HG02884 (cell line): ENCODE measurements around the gene LGSN.
"Not testable (repeated sequence)": the region's sequence is repeated elsewhere in the genome, so short reads cannot be mapped to it uniquely, and the experiment has no call there.

Source experiments
- ATAC-seq: cut with Tn5 transposase; IDR thresholded peaks from one replicate; pipeline ENCODE4 v1.9.1; 2021; ENCODE audit warnings: mild to moderate bottlenecking, moderate library complexity; ENCODE audit not compliant: unreplicated experiment

Gene LGSN

GRCh38 chr6:63307581-63308246, 12.1 kb downstream of the LGSN start:
- ATAC-seq: peak; percentile 90

- ATAC-seq: no peak
Observed at GRCh38 chr6:63306420-63306819, 13.4 kb downstream of the LGSN start.

- ATAC-seq: no peak
Observed at GRCh38 chr6:63305277-63305676, 14.5 kb downstream of the LGSN start.

DNA sequence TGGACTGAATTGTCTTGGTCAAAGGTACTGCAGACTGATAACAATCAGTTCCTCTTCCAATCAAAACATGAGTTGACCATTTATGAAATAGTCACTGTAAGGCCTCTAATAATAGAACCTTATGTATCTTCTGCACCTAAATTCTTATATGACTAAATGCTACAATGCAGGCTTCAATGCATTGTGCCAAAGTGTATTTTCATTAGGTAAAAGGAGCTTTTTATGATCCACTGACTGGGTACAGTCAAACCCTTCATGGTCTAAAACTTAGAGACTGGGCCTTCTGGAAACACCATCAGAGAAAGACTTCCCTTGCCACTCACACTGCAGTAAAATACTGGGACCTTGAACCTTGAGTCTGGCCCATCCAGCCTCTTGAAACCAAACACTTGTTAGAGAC, 16.3 kb downstream of the LGSN start:
- no peak for ATAC-seq

DNA sequence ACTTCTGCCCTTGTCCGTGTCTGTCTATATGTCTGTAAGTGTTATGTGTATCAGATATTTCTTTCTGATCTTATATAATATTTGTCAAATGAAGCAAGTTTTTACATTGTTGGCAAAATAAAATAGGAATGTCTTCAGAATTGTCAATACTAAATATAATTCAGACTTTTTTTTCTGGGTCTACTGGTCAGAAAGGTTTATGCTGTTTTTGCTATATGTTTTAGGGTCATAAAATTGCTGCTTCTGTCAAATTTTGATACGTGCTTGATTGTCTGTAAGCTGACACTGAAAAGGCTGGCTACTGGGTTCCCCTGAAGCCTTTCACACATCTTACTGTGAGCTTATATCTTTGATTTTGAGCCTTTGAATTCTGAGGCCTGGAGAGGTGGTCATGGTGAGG, 20.1 kb downstream of the LGSN start:
- ATAC-seq: no peak

DNA sequence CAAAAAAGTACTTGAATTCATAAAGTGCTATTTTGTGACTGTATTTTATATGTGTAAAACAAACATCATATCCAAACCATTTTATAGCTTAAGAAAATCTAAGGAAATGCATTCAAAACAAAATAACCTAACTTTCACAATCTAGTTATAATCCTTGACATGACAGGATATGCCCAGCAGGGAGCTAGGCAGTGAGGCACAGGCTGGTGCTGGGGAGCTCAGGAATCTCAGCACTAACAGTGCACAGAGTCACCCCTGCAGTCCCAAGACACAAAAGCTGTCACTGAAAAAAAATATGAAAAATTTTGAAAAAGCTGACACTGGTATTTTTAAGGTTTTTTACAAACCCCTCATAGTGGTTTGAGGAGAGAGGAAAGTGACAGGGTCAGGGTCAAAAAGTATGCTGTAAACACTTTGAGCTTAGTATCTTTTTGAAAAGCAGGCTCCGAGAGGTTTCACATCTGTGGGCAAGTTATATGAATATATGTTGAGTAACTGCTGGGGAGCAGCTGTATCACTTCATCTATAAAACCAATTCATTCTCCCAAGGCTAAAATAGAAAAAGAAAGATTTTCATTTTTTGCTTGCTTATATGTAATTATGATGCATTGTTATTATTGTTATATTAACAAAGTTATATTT, 24.1 kb downstream of the LGSN start:
- no peak for ATAC-seq

DNA sequence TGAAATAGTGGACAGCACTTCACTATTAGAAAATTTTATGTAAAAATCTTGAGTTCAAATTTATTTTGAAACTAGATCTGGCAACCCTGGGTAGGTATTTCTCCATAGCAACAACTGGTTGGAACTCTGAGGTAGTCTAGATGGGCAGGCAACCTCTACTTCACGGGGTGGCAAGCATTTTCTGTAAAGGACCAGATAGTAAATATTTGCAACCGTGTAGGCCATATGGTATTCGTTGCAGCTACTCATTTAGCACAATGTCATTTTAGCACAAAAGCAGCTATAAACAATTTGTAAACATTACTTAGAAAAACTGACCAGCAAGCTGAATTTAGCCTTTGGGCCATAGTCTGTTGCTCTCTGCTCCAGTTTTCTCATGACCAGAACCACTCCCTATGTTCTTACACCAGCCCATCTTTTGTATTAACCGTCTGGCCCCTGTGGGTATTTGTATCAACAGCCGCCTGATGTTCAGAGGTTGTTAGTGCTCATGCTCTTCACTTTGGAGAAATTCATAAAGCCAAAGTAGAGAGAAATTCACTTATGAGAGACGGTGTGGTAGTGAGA, 29.2 kb downstream of the LGSN start:
- no peak for ATAC-seq

DNA sequence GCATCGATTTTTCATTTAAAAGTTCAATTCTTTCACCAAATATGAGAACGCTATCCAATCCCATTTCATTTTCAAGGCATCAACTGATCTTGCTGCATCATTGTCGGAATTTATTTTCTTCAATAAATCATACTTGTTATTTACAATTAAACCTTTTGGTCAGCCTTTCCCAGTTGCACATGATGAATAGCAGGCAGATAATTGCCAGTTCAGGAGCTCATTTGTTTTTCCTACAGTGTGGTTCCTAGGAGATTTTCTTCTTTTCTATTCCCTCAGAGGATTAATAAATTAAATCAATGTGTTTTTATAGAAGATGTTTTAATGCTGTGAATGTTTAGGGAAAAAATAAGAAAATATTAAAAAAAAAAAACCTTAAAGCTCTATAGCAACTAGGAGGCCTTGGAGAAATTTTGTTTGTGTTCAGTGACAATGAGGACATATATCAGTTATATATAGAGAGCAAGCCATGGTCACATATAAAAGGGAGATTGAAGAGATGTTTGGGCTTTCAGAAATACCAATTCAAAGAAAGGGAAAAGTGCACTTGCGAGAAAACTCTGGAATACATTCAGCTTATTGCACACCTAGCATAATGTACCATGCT, 30.4 kb downstream of the LGSN start:
- ATAC-seq: no peak

DNA sequence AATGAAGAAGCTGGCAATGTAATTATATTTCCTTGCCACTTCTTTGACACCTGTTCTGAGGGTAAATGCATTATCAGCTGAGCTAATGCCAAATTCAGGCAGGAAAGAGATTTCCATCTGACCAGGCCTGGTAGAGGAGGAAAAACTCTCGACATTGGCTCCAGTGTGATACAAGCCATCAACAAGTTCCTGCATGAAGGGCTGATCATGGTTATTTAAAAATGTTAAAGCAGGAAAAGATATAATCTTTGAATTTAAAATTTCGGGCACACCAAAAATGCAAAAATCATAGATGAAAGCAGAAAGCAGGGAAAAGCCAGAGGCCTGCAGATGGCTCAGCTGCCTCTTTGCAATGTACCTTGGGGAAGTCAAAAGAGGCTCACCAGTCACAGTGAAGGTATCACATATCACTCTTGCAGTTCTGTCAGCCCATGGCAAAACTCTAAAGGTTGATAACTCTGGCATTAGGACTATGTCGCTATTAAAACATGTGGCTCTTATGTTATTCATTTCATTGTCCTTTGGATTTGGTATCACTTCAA, 39.1 kb downstream of the LGSN start:
- no peak for ATAC-seq

GRCh38 chr6:63278916-63279315, 40.9 kb downstream of the LGSN start:
- no peak for ATAC-seq

DNA sequence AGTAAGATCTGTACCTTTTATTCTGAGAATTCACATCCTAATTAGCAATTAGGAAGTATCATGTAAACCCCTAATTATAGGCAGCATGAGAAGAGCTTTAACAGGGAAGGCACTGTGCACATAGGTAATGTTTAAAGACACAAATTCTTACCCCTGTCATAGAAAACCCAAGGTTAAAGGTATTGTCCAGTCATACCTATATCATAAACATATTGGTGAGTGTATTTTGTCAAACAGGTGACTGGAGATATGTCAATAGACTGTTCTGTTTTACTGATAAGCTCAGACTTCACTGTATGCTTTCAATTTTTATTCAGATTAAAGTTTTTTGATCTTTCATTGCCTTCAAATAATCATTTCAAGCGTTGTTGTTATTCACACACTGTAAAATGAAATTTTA, 43.8 kb downstream of the LGSN start:
- ATAC-seq: no peak

- not testable (repeated sequence) for ATAC-seq
Observed at GRCh38 chr6:63274795-63275430, 44.9 kb downstream of the LGSN start.

DNA sequence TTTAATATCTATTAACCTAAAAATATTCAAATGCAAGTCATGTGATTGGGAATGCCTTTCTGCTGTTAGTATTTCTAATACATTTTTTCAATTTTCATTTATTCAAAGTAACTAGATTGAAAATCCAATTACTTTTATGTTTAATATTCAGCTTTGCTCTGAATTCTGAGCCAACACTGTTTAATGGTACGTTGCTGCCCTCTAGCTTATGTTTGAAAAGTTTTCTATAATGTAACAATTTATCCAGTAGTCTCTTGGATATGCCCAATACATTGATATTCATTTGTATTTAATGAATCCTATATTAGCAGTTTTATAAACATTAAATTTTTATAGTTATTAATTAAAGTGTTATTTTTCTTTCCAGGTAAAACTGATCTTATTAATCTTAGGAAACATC, 47.4 kb downstream of the LGSN start:
- ATAC-seq: no peak

DNA sequence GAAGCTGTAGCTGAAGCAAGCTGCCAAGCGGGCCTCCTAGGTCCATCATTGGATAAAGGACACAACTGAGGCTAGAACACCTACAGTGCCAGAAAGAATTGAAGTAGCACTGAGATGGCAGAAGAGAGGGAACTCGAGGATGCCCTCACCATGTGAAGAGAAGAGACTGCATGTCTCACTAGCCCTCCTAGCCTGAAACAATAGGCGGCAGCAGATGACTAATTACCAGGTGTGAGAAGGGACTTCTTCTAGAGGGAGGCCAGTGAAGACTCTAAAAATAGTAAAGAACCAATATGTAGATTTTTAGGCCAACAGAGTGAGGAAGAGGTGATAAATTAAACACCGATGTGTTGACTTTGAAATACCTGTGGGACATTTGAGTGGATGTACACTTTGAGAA, 50.3 kb downstream of the LGSN start:
- ATAC-seq: peak; percentile 45

GRCh38 chr6:63268574-63268973, 51.2 kb downstream of the LGSN start:
- peak; percentile 53 for ATAC-seq

DNA sequence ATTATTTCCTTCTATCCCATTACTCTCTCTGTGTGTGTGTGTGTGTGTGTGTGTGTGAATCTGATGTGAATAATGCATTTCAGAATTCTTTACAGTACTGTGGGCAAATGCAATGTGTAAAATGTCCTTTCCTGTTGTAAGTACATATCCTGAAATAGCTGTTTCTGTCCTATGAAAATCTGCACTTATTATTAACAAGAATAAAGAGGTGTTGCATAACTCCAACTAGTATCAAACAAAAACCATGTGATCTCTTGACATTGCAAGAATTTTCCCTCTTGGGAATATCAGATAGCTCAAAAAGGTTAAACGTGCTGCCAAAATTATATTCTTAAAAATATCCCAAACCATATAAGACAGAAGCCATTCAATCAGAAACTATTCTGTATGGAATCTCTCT, 52.0 kb downstream of the LGSN start:
- ATAC-seq: no peak

DNA sequence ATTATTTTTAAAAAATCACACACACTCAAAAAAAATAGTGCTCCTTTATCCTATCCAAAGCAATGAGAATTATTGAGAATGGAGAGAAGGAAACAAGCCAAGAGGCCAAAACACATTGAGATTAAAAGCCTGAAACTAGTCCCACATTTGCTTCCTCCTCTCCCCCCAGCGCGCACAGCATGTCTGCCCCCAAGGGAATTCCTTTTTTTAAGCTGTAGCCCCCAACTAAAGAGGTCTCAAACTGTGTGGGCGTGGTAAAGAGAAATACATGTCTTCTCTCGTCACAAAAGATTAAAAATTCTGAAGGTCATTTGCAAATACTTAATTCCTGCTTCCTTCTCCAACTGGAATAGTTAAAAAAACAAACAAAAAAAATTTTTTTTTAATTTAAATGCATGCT, 52.7 kb downstream of the LGSN start:
- ATAC-seq: no peak

- ATAC-seq: no peak
Observed at GRCh38 chr6:63263444-63263843, 56.3 kb downstream of the LGSN start.

- no peak for ATAC-seq
Observed at GRCh38 chr6:63261820-63262219, 58.0 kb downstream of the LGSN start.

DNA sequence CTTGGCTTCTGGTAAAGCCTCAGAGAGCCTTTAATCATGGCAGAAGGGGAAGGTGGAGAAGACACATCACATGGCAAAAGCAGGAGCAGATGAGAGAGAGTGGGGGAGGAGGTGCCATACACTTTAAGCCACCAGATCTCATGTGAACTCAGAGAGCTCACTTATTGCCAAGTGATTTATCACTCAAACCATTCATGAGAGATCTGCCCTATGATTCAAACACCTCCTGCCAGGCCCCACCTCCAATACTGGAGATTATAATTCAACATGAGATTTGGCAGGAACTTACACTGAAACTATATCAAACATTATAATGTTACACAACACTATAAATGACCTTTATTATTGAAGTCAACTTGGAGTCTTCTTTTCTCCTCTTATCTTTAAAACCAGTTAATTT, 60.6 kb downstream of the LGSN start:
- no peak for ATAC-seq

DNA sequence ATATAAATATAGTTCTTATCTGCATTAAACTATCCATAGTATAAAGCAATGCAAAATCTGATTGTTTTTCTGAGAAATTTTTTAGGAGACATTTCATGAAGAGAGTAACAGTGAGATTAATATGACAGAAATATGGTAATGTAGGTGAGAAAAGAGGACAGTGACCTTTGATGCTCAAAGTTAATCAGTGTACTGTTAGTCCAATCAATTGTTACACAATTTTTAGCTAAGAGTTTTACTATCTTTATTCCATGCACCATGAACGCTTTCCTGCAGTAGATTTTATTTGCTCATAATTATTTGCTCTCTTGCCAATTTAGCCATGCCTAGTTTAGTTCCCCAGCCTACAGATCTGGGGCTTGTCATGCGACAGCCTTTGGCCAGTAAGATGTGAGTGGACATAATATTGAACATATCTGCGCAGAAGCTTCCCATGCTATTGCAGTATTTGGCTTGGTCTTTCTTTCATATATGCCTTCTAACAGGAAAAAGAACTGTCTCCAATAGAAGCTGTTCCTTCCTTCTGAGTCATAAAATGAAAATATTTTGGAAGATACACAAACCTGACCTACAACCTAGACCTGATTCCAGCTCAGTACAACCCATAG, 69.8 kb downstream of the LGSN start:
- no peak for ATAC-seq
